H1 (cell line): ENCODE data around the gene PI4KB. TPM values are rescaled to one million over a fixed set of nuclear protein-coding genes. Genes with fewer than 3 reads are reported as not detected.

Experiments used
- CTCF ChIA-PET: fragments of 300-600 bp; sonication (Branson Sonifier 250); formaldehyde crosslinking; loops from one replicate; lab custom pipeline; 2021; ENCODE audit not compliant: partially characterized antibody; lab: Charles Lee
- POLR2A ChIA-PET: fragments of 300-600 bp; sonication (Branson Sonifier 250); formaldehyde crosslinking; loops from one replicate; lab custom pipeline; 2021; ENCODE audit warnings: inconsistent platforms; ENCODE audit not compliant: partially characterized antibody; lab: Charles Lee
- DNase-seq, 2 experiments: peaks; one replicate each; pipeline versions ENCODE4 v3.0.0 to v3.0.0-alpha.2; 2010 to 2022; ENCODE audit warnings: low spot score in 2 of 2, low read depth in 1 of 2, mixed read lengths in 1 of 2
- FAIRE-seq: peaks from 2 replicates; lab custom pipeline; 2011; peaks lifted over from hg19 to GRCh38; lab: Jason Lieb, UNC
- H2AFZ ChIP-seq: 2 replicates; pipeline ENCODE4 v1.8.1; 2012; ENCODE audit warnings: low read length, inconsistent platforms
- H2AK5ac ChIP-seq: 2 replicates; pipeline ENCODE4 v1.6.1; 2013; ENCODE audit warnings: low read depth, low read length
- H2BK120ac ChIP-seq: replicated peaks from 2 replicates; pipeline ENCODE3; 2013; ENCODE audit warnings: low read depth, low read length, inconsistent platforms
- H2BK12ac ChIP-seq: 2 replicates; pipeline ENCODE4 v1.6.1; 2013; ENCODE audit warnings: low read depth, low read length
- H2BK15ac ChIP-seq: 2 replicates; pipeline ENCODE4 v1.6.1; 2013; ENCODE audit warnings: low read length
- H2BK20ac ChIP-seq: 2 replicates; pipeline ENCODE4 v1.6.1; 2013; ENCODE audit warnings: low read length
- H2BK5ac ChIP-seq: 2 replicates; pipeline ENCODE4 v1.6.1; 2013; ENCODE audit warnings: low read depth, low read length
- H3K14ac ChIP-seq: 2 replicates; pipeline ENCODE4 v1.6.1; 2013; ENCODE audit warnings: inconsistent platforms; ENCODE audit not compliant: insufficient read length
- H3K18ac ChIP-seq: 2 replicates; pipeline ENCODE4 v1.6.1; 2013; ENCODE audit warnings: low read length; ENCODE audit errors: extremely low read depth
- H3K23ac ChIP-seq: 2 replicates; pipeline ENCODE4 v1.6.1; 2013; ENCODE audit warnings: inconsistent platforms; ENCODE audit not compliant: insufficient read length
- H3K23me2 ChIP-seq: 2 replicates; pipeline ENCODE4 v1.6.1; 2013; ENCODE audit warnings: low read depth, low read length
- H3K27ac ChIP-seq: 2 replicates; pipeline ENCODE4 v1.6.1; 2011; ENCODE audit warnings: low read depth, low read length, inconsistent platforms
- H3K27me3 ChIP-seq, 4 experiments: replicated peaks in 1 of 4; 1 replicate in 1 of 4; 2 replicates in 3 of 4; pipeline versions ENCODE4 v1.6.1 to v1.8.1; 2011 to 2013; ENCODE audit warnings: low read length in 3 of 4, mild to moderate bottlenecking in 3 of 4, inconsistent platforms in 2 of 4, mixed read lengths in 2 of 4, moderate library complexity in 1 of 4; ENCODE audit not compliant: control insufficient read depth in 3 of 4, insufficient read depth in 3 of 4; ENCODE audit errors: extremely low read depth in 1 of 4
- H3K36me3 ChIP-seq, 4 experiments: 2 replicates each; pipeline versions ENCODE4 v1.6.1 to v1.8.1; 2011 to 2013; ENCODE audit warnings: mild to moderate bottlenecking in 4 of 4, low read length in 3 of 4, moderate library complexity in 2 of 4, control low read depth in 1 of 4, inconsistent platforms in 1 of 4; ENCODE audit not compliant: insufficient read depth in 4 of 4, control insufficient read depth in 2 of 4
- H3K4ac ChIP-seq: replicated peaks from 2 replicates; pipeline ENCODE3; 2013; ENCODE audit warnings: low read length, low read depth, mixed read lengths, inconsistent platforms; ENCODE audit not compliant: insufficient read length
- H3K4me1 ChIP-seq, 4 experiments: replicated peaks in 1 of 4; 1 replicate in 1 of 4; 2 replicates in 3 of 4; pipeline versions ENCODE4 v1.6.1 to v1.8.1; 2011 to 2013; ENCODE audit warnings: low read length in 3 of 4, inconsistent platforms in 2 of 4, mixed read lengths in 1 of 4; ENCODE audit not compliant: insufficient read depth in 4 of 4, control insufficient read depth in 3 of 4
- H3K4me2 ChIP-seq, 2 experiments: 2 replicates each; pipeline versions ENCODE4 v1.6.1 to v1.8.1; 2011 to 2013; ENCODE audit warnings: low read depth in 2 of 2, low read length in 2 of 2, control low read depth in 1 of 2, inconsistent platforms in 1 of 2, mild to moderate bottlenecking in 1 of 2; ENCODE audit not compliant: insufficient read depth in 1 of 2
- H3K4me3 ChIP-seq, 4 experiments: fragments of 200-600, 300-600 bp in 1 of 4; sonication (generic), shearing (Covaris generic), sonication (Bioruptor Twin) in 1 of 4; 2 replicates each; pipeline versions ENCODE4 v1.5.1 to v1.8.1; 2011 to 2016; ENCODE audit warnings: low read length in 4 of 4, low read depth in 3 of 4, control low read depth in 2 of 4, inconsistent platforms in 2 of 4, mild to moderate bottlenecking in 2 of 4, mixed read lengths in 1 of 4, moderate library complexity in 1 of 4; ENCODE audit not compliant: insufficient read depth in 2 of 4; ENCODE audit errors: extremely low read depth in 1 of 4
- H3K56ac ChIP-seq: replicated peaks from 2 replicates; pipeline ENCODE3; 2013; ENCODE audit warnings: low read depth, mild to moderate bottlenecking, mixed read lengths, low read length, inconsistent platforms; ENCODE audit not compliant: insufficient read length
- H3K79me1 ChIP-seq: 2 replicates; pipeline ENCODE4 v1.6.1; 2013; ENCODE audit warnings: low read depth, low read length, control low read depth
- H3K79me2 ChIP-seq, 2 experiments: 2 replicates each; pipeline versions ENCODE4 v1.6.1 to v1.8.1; 2012 to 2013; ENCODE audit warnings: low read length in 2 of 2, mild to moderate bottlenecking in 2 of 2, inconsistent platforms in 1 of 2; ENCODE audit not compliant: insufficient read depth in 2 of 2, control insufficient read depth in 1 of 2
- H3K9ac ChIP-seq, 4 experiments: replicated peaks in 1 of 4; 1 replicate in 1 of 4; 2 replicates in 3 of 4; pipeline versions ENCODE4 v1.6.1 to v1.8.1; 2011 to 2013; ENCODE audit warnings: low read depth in 3 of 4, low read length in 3 of 4, control low read depth in 2 of 4, mild to moderate bottlenecking in 2 of 4, moderate library complexity in 2 of 4, inconsistent platforms in 1 of 4; ENCODE audit errors: extremely low read depth in 1 of 4
- H3K9me3 ChIP-seq, 2 experiments: 2 replicates each; pipeline versions ENCODE4 v1.6.1 to v1.8.1; 2012 to 2013; ENCODE audit warnings: mild to moderate bottlenecking in 2 of 2, moderate library complexity in 2 of 2, control low read depth in 1 of 2, inconsistent platforms in 1 of 2, low read depth in 1 of 2, low read length in 1 of 2, mixed read lengths in 1 of 2; ENCODE audit not compliant: insufficient read depth in 2 of 2
- H4K20me1 ChIP-seq, 2 experiments: replicated peaks in 1 of 2; 2 replicates each; pipeline versions ENCODE3 to v1.8.1; 2011 to 2013; ENCODE audit warnings: inconsistent platforms in 2 of 2, low read length in 2 of 2, mild to moderate bottlenecking in 1 of 2; ENCODE audit not compliant: insufficient read depth in 2 of 2, control insufficient read depth in 1 of 2
- H4K5ac ChIP-seq: 2 replicates; pipeline ENCODE4 v1.6.1; 2013; ENCODE audit warnings: low read length, low read depth, mixed read lengths, inconsistent platforms; ENCODE audit not compliant: insufficient read length
- H4K8ac ChIP-seq: 2 replicates; pipeline ENCODE4 v1.8.0; 2013; ENCODE audit warnings: mild to moderate bottlenecking, moderate library complexity, low read length, inconsistent platforms; ENCODE audit not compliant: insufficient read depth; ENCODE audit errors: extremely low read depth
- H4K91ac ChIP-seq: replicated peaks from 2 replicates; pipeline ENCODE3; 2013; ENCODE audit warnings: low read length, mixed read lengths, inconsistent platforms; ENCODE audit not compliant: insufficient read length
- BCL11A ChIP-seq, 2 experiments: IDR thresholded peaks; one replicate each; pipeline ENCODE4 v1.6.1; 2011; ENCODE audit warnings: low read depth in 2 of 2, low read length in 2 of 2, mild to moderate bottlenecking in 2 of 2
- BRCA1 ChIP-seq: IDR thresholded peaks from 2 replicates; pipeline ENCODE4 v1.6.1; 2012; ENCODE audit warnings: low read depth, low read length, improper control_type of control experiment
- CTCF ChIP-seq, 3 experiments: IDR thresholded peaks; 1 replicate in 2 of 3; 2 replicates in 1 of 3; pipeline versions ENCODE4 v1.5.1 to v1.6.1; 2011; ENCODE audit warnings: low read length in 3 of 3, mild to moderate bottlenecking in 3 of 3, inconsistent platforms in 2 of 3, low read depth in 1 of 3, moderate library complexity in 1 of 3; ENCODE audit not compliant: insufficient read depth in 1 of 3; ENCODE audit errors: control extremely low read depth in 1 of 3
- GTF2F1 ChIP-seq: IDR thresholded peaks from 2 replicates; pipeline ENCODE4 v1.6.1; 2012; ENCODE audit warnings: low read depth, low read length, improper control_type of control experiment, borderline replicate concordance
- HDAC6 ChIP-seq: IDR thresholded peaks from one replicate; pipeline ENCODE4 v1.7.1; 2012; ENCODE audit warnings: low read depth, mild to moderate bottlenecking, inconsistent platforms, low read length, moderate library complexity
- NRF1 ChIP-seq: IDR thresholded peaks from 2 replicates; pipeline ENCODE4 v1.6.1; 2011; ENCODE audit warnings: mild to moderate bottlenecking, low read depth, low read length, improper control_type of control experiment
- POLR2AphosphoS5 ChIP-seq: IDR thresholded peaks from 2 replicates; pipeline ENCODE4 v1.6.1; 2011; ENCODE audit warnings: low read depth, low read length
- WGBS, 2 experiments: shearing (Covaris generic) in 1 of 2; methylation state at CpG; one replicate each; pipeline versions ENCODE4 v1.1.6 to v1.1.7; 2013 to 2015; ENCODE audit warnings: low lambda C conversion rate in 2 of 2, mixed read lengths in 2 of 2, inconsistent platforms in 1 of 2, low coverage in 1 of 2, missing lambda C conversion rate in 1 of 2; ENCODE audit not compliant: insufficient replicate concordance in 2 of 2, insufficient coverage in 1 of 2, insufficient read length in 1 of 2; ENCODE audit errors: extremely low coverage in 1 of 2, missing lambda C conversion rate in 1 of 2; 5-methylcytosine and 5-hydroxymethylcytosine counted together
- polyA plus RNA-seq, 7 experiments: library from polyadenylated mRNA; depleted of rRNA in 3 of 7; stranded (reverse) in 5 of 7; unstranded in 2 of 7; fragments of >200 nt in 5 of 7; fragments of 200-250 nt in 2 of 7; gene quantifications; 1 replicate in 5 of 7; 2 replicates in 1 of 7; 4 replicates in 1 of 7; pipeline versions ENCODE4 v1.2.1 to v1.2.3, GENCODE V29; 2011 to 2013; ENCODE audit warnings: missing spikeins in 2 of 7, mixed read lengths in 2 of 7
- total RNA-seq: library from RNA; stranded (reverse); fragmentation: NEBNext Ultra II Directional; extraction: Animal tissue kit (Norgen Biotek cat#: 25700); gene quantifications from 2 replicates; pipeline ENCODE4 v1.2.1, GENCODE V29; 2021
- TF ChIP-seq, protein P1 (sequence below): IDR thresholded peaks from 2 replicates; pipeline ENCODE4 v1.6.1; 2011; ENCODE audit warnings: low read depth, mild to moderate bottlenecking, low read length; ENCODE audit not compliant: insufficient read depth

PI4KB gene
- total and polyA plus RNA-seq, 2 of the 8 experiments (the other 6 are each of a cell fraction or from before 2014, with no cell fraction given) = 30.1 to 37.1 TPM

GRCh38 chr1:151251656-151252470 is 75.4 kb downstream of the PI4KB start:
- no peak overlapping the region for H2AFZ ChIP-seq
- no peak overlapping the region for H3K4me3 ChIP-seq
- H2BK12ac ChIP-seq = no peak overlapping the region; the same call in 1 of the 2 replicates
- no peaks in the 10 kb centered on the region for H3K9me3 ChIP-seq
- peaks cover 6% of the 10 kb centered on the region for H3K23me2 ChIP-seq
- no peak overlapping the region for H4K5ac ChIP-seq
- no peak overlapping the region for H3K18ac ChIP-seq
- H4K91ac ChIP-seq = no peak overlapping the region
- peaks cover 12 to 20% of the 10 kb centered on the region in 2 experiments; a peak in 3 of 4 replicates for H3K79me2 ChIP-seq
- no peaks in the 10 kb centered on the region for H3K79me1 ChIP-seq
- POLR2A ChIA-PET = interaction anchor here (0.6 to 1.7 kb wide), 7 partner anchors 13 to 186 kb away, joined by 3 to 7 read pairs (median 4); partner anchors contain the start of genes PIP5K1A and ZNF687
- H3K23ac ChIP-seq = no peak overlapping the region
- no peak overlapping the region for H3K4me2 ChIP-seq
- WGBS, 2 experiments = 66% methylated on average over 15 of the region's 16 CpGs; no CpG with 5 or more reads in 1 of the 2 experiments
- no peak overlapping the region for H4K8ac ChIP-seq
- peaks cover 9 to 28% (median 20%) of the 10 kb centered on the region in 4 experiments for H3K36me3 ChIP-seq
- H3K27ac ChIP-seq = no peak overlapping the region
- H2BK120ac ChIP-seq = no peak overlapping the region
- no peak overlapping the region for H2BK5ac ChIP-seq
- H2BK15ac ChIP-seq = no peak overlapping the region
- H4K20me1 ChIP-seq = no peaks in the 10 kb centered on the region
- H3K9ac ChIP-seq = no peak overlapping the region
- CTCF ChIA-PET = interaction anchor here (0.6 to 3.5 kb wide), 36 partner anchors 9 to 161 kb away, joined by 3 to 44 read pairs (median 3); partner anchors contain the start of genes TNFAIP8L2 and VPS72
- H3K4ac ChIP-seq = no peak overlapping the region
- DNase-seq = peak in 1 of 2 experiments; percentile 51
- FAIRE-seq = no peak
- no peaks in the 10 kb centered on the region for H3K27me3 ChIP-seq
- peaks cover 0 to 1% (median 0%) of the 10 kb centered on the region in 4 experiments; a peak in 1 of 7 replicates for H3K4me1 ChIP-seq
- H3K14ac ChIP-seq = no peak overlapping the region
- no peak overlapping the region for H3K56ac ChIP-seq
- H2AK5ac ChIP-seq = no peak overlapping the region
- no peak overlapping the region for H2BK20ac ChIP-seq
- TF ChIP-seq POLR2AphosphoS5 (no peak), NRF1 (no peak), CTCF (IDR thresholded peaks at IDR 0.05; ENCODE audit: control extremely low read depth in 1 of 3, insufficient read depth in 1 of 3, low read depth in 1 of 3, low read length in 3 of 3) (peak in 2 of 3 experiments; percentile 56 to 84; a peak in 3 of 4 replicates), GTF2F1 (no peak), HDAC6 (no peak), BRCA1 (no peak), BCL11A (IDR thresholded peaks at IDR 0.05; ENCODE audit: low read depth in 2 of 2, low read length in 2 of 2) (no peak)
- TF ChIP-seq, protein P1, sequence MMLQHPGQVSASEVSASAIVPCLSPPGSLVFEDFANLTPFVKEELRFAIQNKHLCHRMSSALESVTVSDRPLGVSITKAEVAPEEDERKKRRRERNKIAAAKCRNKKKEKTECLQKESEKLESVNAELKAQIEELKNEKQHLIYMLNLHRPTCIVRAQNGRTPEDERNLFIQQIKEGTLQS = no peak
